Keratinocyte (primary cell): Measurements from ENCODE around the gene COCH.

Experiments used
- CTCF ChIP-seq, 3 experiments: IDR thresholded peaks in 1 of 3; conservative IDR thresholded peaks in 1 of 3; optimal IDR thresholded peaks in 1 of 3; 2 replicates in 2 of 3; 3 replicates in 1 of 3; pipeline versions ENCODE3 to v1.5.1; 2011; ENCODE audit warnings: low read length in 3 of 3, mild to moderate bottlenecking in 3 of 3, moderate library complexity in 2 of 3, control low read depth in 1 of 3, inconsistent platforms in 1 of 3; ENCODE audit not compliant: insufficient read depth in 2 of 3; ENCODE audit errors: extremely low read depth in 1 of 3
- EZH2 ChIP-seq: IDR thresholded peaks from one replicate; pipeline ENCODE4 v1.6.1; 2012; ENCODE audit warnings: inconsistent platforms, mild to moderate bottlenecking, low read length, moderate library complexity

DNA sequence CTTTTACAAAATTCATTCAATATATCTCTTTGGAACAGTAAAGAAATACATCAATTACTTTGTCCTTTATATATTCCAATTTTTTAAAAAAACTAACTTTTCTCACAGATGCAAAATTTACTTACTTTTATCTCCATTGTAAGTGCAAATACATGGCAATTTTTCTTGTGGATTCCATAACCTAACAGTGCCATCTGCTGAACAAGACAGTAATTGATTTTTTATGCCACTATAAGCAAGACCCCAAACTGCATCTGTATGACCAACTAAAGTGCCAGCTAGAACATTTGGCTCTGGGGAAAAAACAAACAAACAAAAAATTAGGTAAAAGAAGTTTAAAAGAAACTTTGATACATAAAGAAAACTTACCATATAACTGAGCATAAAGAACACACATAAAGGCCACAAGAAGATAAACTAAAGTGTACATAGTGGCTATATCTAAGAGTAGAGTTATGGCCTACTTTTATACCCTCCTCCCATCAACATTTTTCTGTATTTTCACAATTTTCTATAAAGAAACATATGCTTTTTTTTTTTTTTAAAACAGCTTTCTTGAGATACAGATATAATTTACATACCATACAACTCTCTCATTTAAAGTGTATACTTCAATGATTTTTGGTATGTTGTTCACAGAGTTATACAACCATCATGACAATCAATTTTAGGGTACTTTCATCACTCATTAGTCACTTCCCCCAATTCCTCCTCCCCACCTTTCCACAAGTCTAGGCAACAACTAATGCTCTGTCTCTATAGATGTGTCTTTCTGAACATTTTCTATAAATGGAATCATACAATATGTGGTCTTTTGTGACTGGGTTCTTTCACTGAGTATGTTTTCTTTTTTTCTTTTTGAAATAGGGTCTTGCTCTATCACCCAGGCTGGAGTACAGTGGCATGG, 32.6 kb downstream of the COCH start:
- peak in 1 of 3 experiments; percentile 14 for TF ChIP-seq CTCF (optimal IDR thresholded peaks at IDR 0.05 in 1 of 3, IDR thresholded peaks at IDR 0.05 in 1 of 3, conservative IDR thresholded peaks at IDR 0.05 in 1 of 3; ENCODE audit: extremely low read depth in 1 of 3, insufficient read depth in 2 of 3, low read length in 3 of 3)
- no peak for TF ChIP-seq EZH2
